HepG2 (cell line): ENCODE results near the gene TNK1. TPM values are rescaled to one million over a fixed set of nuclear protein-coding genes. Genes with fewer than 3 reads are reported as not detected.

Experiments used
- ATAC-seq: fragments of 200-7000 bp; cut with Tn5 transposase; 3 replicates; pipeline ENCODE4 v1.9.1; 2020; ENCODE audit warnings: mild to moderate bottlenecking, moderate library complexity
- BruUV-seq: library from RNA; stranded (reverse); fragments of 400-500 nt; replicated peaks from 2 replicates; lab custom pipeline; 2021; lab: Mats Ljungman, UMichigan
- CTCF ChIA-PET: fragments of 300-600 bp; formaldehyde crosslinking; extraction: SDS; loops from one replicate; lab custom pipeline; 2021; ENCODE audit warnings: low total read pairs, inconsistent platforms, low intra/inter-chr PET ratio; lab: Yijun Ruan, JAX
- POLR2A ChIA-PET: fragments of 350-600 bp; sonication (Branson Sonifier 250); formaldehyde crosslinking; loops from one replicate; lab custom pipeline; 2020; ENCODE audit warnings: antibody characterized with exemption, inconsistent platforms; lab: Yijun Ruan, JAX
- DNase-seq: peaks from one replicate; pipeline ENCODE4 v3.0.0-alpha.2; 2015; ENCODE audit warnings: low spot score
- FAIRE-seq: peaks from 3 replicates; lab custom pipeline; 2011; peaks lifted over from hg19 to GRCh38; lab: Jason Lieb, UNC
- H2AFZ ChIP-seq: one replicate; pipeline ENCODE4 v1.6.1; 2011; ENCODE audit warnings: low read length, inconsistent platforms
- H3K27ac ChIP-seq: fragments of 300-600 bp; 3 replicates; pipeline ENCODE4 v1.8.0; 2011; ENCODE audit warnings: mixed run types, mild to moderate bottlenecking, mixed read lengths, low read length, inconsistent platforms; ENCODE audit not compliant: insufficient read depth; ENCODE audit errors: extremely low read length
- H3K27me3 ChIP-seq, 2 experiments: fragments of 200-600 bp in 1 of 2; 2 replicates in 1 of 2; 3 replicates in 1 of 2; pipeline versions ENCODE4 v1.6.0 to v1.8.0; 2011; ENCODE audit warnings: low read length in 2 of 2, mild to moderate bottlenecking in 2 of 2, moderate library complexity in 2 of 2, inconsistent platforms in 1 of 2; ENCODE audit not compliant: insufficient read depth in 2 of 2, control insufficient read depth in 1 of 2
- H3K36me3 ChIP-seq, 2 experiments: fragments of 200-600 bp in 1 of 2; replicated peaks in 1 of 2; 2 replicates in 1 of 2; 3 replicates in 1 of 2; pipeline versions ENCODE4 v1.5.1 to v1.8.0; 2011; ENCODE audit warnings: low read length in 2 of 2, inconsistent platforms in 1 of 2; ENCODE audit not compliant: insufficient read depth in 2 of 2, control insufficient read depth in 1 of 2
- H3K4me1 ChIP-seq: 2 replicates; pipeline ENCODE4 v1.5.1; 2012; ENCODE audit warnings: low read length, inconsistent platforms; ENCODE audit not compliant: insufficient read depth
- H3K4me2 ChIP-seq: 2 replicates; pipeline ENCODE4 v1.6.0; 2011; ENCODE audit warnings: low read depth, low read length, inconsistent platforms
- H3K4me3 ChIP-seq, 3 experiments: fragments of 200-600 bp in 1 of 3; sonication (generic), shearing (Covaris generic) in 1 of 3; replicated peaks in 1 of 3; 2 replicates each; pipeline ENCODE4 v1.5.1; 2011 to 2016; ENCODE audit warnings: low read length in 3 of 3, inconsistent platforms in 2 of 3, low read depth in 2 of 3, mild to moderate bottlenecking in 2 of 3, control low read depth in 1 of 3, mixed read lengths in 1 of 3; ENCODE audit not compliant: insufficient read depth in 1 of 3
- H3K79me2 ChIP-seq: one replicate; pipeline ENCODE4 v1.6.1; 2011; ENCODE audit warnings: low read length, inconsistent platforms; ENCODE audit not compliant: insufficient read depth
- H3K9ac ChIP-seq: 2 replicates; pipeline ENCODE4 v1.6.0; 2011; ENCODE audit warnings: mild to moderate bottlenecking, low read depth, low read length, inconsistent platforms; ENCODE audit not compliant: insufficient read depth
- H3K9me3 ChIP-seq: 2 replicates; pipeline ENCODE4 v1.5.1; 2012; ENCODE audit warnings: mild to moderate bottlenecking, low read length
- H4K20me1 ChIP-seq: 2 replicates; pipeline ENCODE4 v1.6.0; 2011; ENCODE audit warnings: inconsistent platforms, mild to moderate bottlenecking, low read length, moderate library complexity; ENCODE audit not compliant: insufficient read depth
- ARNT ChIP-seq: fragments of 450-650 bp; IDR thresholded peaks from 2 replicates; pipeline ENCODE4 v1.6.1; 2017
- BATF2 ChIP-seq: sonication (generic); formaldehyde crosslinking; IDR thresholded peaks from 2 replicates; pipeline ENCODE4 v1.8.0; 2022; ENCODE audit warnings: mild to moderate bottlenecking, missing genetic modification reagents, moderate library complexity
- CEBPB ChIP-seq: IDR thresholded peaks from 2 replicates; pipeline ENCODE4 v1.6.1; 2011; ENCODE audit warnings: low read depth, low read length, improper control_type of control experiment, borderline replicate concordance
- CREB3 ChIP-seq: sonication (generic); formaldehyde crosslinking; IDR thresholded peaks from 2 replicates; pipeline ENCODE4 v1.5.0; 2020; ENCODE audit warnings: missing genetic modification reagents
- E2F5 ChIP-seq: sonication (generic); formaldehyde crosslinking; conservative IDR thresholded peaks from 2 replicates; pipeline ENCODE4 v1.4.0; 2020; ENCODE audit warnings: missing genetic modification reagents
- ISX ChIP-seq: sonication (generic); formaldehyde crosslinking; conservative IDR thresholded peaks from 2 replicates; pipeline ENCODE4 v1.5.0; 2020; ENCODE audit warnings: missing genetic modification reagents
- KDM5A ChIP-seq: fragments of 200-600 bp; sonication (generic); IDR thresholded peaks from 2 replicates; pipeline ENCODE4 v1.7.0; 2018; ENCODE audit warnings: antibody characterized with exemption, mild to moderate bottlenecking, low read length, borderline replicate concordance
- MAFG ChIP-seq: sonication (generic); formaldehyde crosslinking; IDR thresholded peaks from 2 replicates; pipeline ENCODE4 v1.5.1; 2020; ENCODE audit warnings: mild to moderate bottlenecking, missing genetic modification reagents
- PRMT3 ChIP-seq: sonication (generic); formaldehyde crosslinking; IDR thresholded peaks from 2 replicates; pipeline ENCODE4 v1.8.1; 2022; ENCODE audit warnings: low read depth, mild to moderate bottlenecking, moderate library complexity, missing genetic modification reagents, borderline replicate concordance
- SMARCC2 ChIP-seq: fragments of 450-650 bp; IDR thresholded peaks from 2 replicates; pipeline ENCODE4 v1.6.1; 2017; ENCODE audit warnings: antibody characterized with exemption, mild to moderate bottlenecking
- SNAI1 ChIP-seq: sonication (generic); formaldehyde crosslinking; IDR thresholded peaks from 2 replicates; pipeline ENCODE4 v1.5.0; 2020; ENCODE audit warnings: mild to moderate bottlenecking, missing genetic modification reagents, borderline replicate concordance
- SOX6 ChIP-seq, 2 experiments: fragments of 450-650 bp in 1 of 2; sonication (generic) in 1 of 2; formaldehyde crosslinking in 1 of 2; IDR thresholded peaks; 2 replicates each; pipeline versions ENCODE4 v1.4.0 to v1.6.1; 2017 to 2020; ENCODE audit warnings: antibody characterized with exemption in 1 of 2, mild to moderate bottlenecking in 1 of 2, missing genetic modification reagents in 1 of 2
- YEATS2 ChIP-seq: sonication (generic); formaldehyde crosslinking; IDR thresholded peaks from 2 replicates; pipeline ENCODE4 v1.4.0; 2020; ENCODE audit warnings: missing genetic modification reagents, borderline replicate concordance
- ZNF484 ChIP-seq: sonication (generic); formaldehyde crosslinking; IDR thresholded peaks from 2 replicates; pipeline ENCODE4 v1.5.1; 2020; ENCODE audit warnings: mild to moderate bottlenecking, low read depth, missing genetic modification reagents, borderline replicate concordance
- ZNF773 ChIP-seq: sonication (generic); formaldehyde crosslinking; IDR thresholded peaks from 2 replicates; pipeline ENCODE4 v1.4.0; 2020; ENCODE audit warnings: missing genetic modification reagents, borderline replicate concordance
- WGBS: methylation state at CpG from one replicate; pipeline ENCODE4 v1.1.6; 2017; ENCODE audit warnings: low lambda C conversion rate; 5-methylcytosine and 5-hydroxymethylcytosine counted together
- in situ Hi-C: cut with HindIII; loops from 2 replicates; pipeline ENCODE4 v1.10.0; 2017; ENCODE audit warnings: low pct_unique_long_range_greater_than_20kb; ENCODE audit not compliant: extremely low pct_ligation_motif_present
- intact Hi-C: fragments of 100-400 bp; cut with micrococcal nuclease; formaldehyde crosslinking; loops from one replicate; pipeline ENCODE4 v1.10.0; 2022; ENCODE audit not compliant: unreplicated experiment
- polyA plus RNA-seq, 8 experiments: library from polyadenylated mRNA; depleted of rRNA in 3 of 8; stranded (reverse) in 7 of 8; unstranded in 1 of 8; fragments of >200 nt; fragmentation: Illumina TruSeq in 4 of 8; extraction: Trizol in 4 of 8; gene quantifications; 2 replicates each; pipeline versions ENCODE4 v1.2.1 to v1.2.3, GENCODE V29; 2011 to 2016; ENCODE audit warnings: low read depth in 4 of 8, missing spikeins in 1 of 8, mixed read lengths in 1 of 8; ENCODE audit not compliant: insufficient read depth in 1 of 8
- total RNA-seq, 5 experiments: library from RNA; depleted of rRNA; stranded (reverse); fragments of >200 nt; fragmentation: Illumina TruSeq; extraction: Trizol; gene quantifications; 2 replicates each; pipeline ENCODE4 v1.2.3, GENCODE V29; 2016; ENCODE audit warnings: low read depth in 1 of 5

Gene TNK1
- total and polyA plus RNA-seq, 2 of the 13 experiments (the other 11 are each of a cell fraction or from before 2014, with no cell fraction given): 2.0 to 3.5 TPM

- in situ Hi-C loops (no loop called here), intact Hi-C loops (no loop called here)
- peaks cover 14% of the 10 kb centered on the region for H3K4me1 ChIP-seq
- no peaks in the 10 kb centered on the region for H3K9me3 ChIP-seq
- H3K9ac ChIP-seq: no peak overlapping the region
- 95% methylated on average over 38 of the region's 42 CpGs for WGBS
- peak overlapping the region in 1 of 3 experiments; percentile 84; a peak in 1 of 6 replicates for H3K4me3 ChIP-seq
- ATAC-seq (no peak), DNase-seq (no peak), FAIRE-seq (no peak)
- H4K20me1 ChIP-seq: no peaks in the 10 kb centered on the region
- TF ChIP-seq SOX6 (IDR thresholded peaks at IDR 0.05) (no peak), SOX6 (CRISPR knock-in tag; IDR thresholded peaks at IDR 0.05) (no peak), PRMT3 (CRISPR knock-in tag) (no peak), E2F5 (no peak), ARNT (no peak), MAFG (no peak), ZNF773 (CRISPR knock-in tag) (no peak), ZNF484 (no peak), BATF2 (CRISPR knock-in tag) (no peak), YEATS2 (CRISPR knock-in tag) (no peak), CEBPB (no peak), ISX (CRISPR knock-in tag) (no peak), KDM5A (no peak), SMARCC2 (no peak), SNAI1 (CRISPR knock-in tag) (no peak), CREB3 (CRISPR knock-in tag) (no peak)
- BruUV-seq: no TSS peak
- no peak overlapping the region for H3K27ac ChIP-seq
- H3K36me3 ChIP-seq: peaks cover 0 to 2% of the 10 kb centered on the region in 2 experiments; a peak in 2 of 5 replicates
- no peak overlapping the region for H2AFZ ChIP-seq
- no peaks in the 10 kb centered on the region for H3K27me3 ChIP-seq
- ChIA-PET POLR2A (interaction anchor here (0.6 to 1.7 kb wide), 4 partner anchors 10 to 106 kb away, joined by 3 to 13 read pairs (median 4); partner anchors contain the start of genes CHRNB1 and TNK1), CTCF (no interaction called here)
- no peaks in the 10 kb centered on the region for H3K79me2 ChIP-seq
- H3K4me2 ChIP-seq: peak overlapping the region; percentile 88; the same call in 1 of the 2 replicates
Observed at GRCh38 chr17:7392696-7393612, 12.1 kb downstream of the TNK1 start.
